ENCODE data around the gene KPTN.

KPTN gene

DNA sequence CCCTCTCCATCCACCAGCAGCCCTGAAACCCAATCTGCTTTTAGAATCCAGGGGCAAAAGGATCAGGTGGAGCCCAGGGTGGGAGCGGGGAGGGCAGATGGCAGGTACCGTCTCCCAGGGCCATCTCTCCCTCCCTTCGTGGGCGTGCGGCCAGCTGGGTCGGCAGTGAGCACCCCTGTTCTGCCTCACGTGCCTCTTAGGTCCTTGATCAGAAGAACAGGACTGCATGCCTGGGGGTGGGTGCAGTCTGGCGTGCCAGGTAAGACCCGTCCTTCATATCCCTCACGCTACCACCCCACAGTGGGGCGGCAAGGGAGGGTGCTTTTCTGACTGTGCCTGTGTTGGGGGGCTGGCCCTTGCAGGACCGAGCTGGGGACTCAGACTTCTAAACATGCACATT lies 14.3 kb downstream of the KPTN start:
- no peak for DNase-seq (ENCODE audit: low read depth in 2 of 2)

- DNase-seq (ENCODE audit: low read depth in 2 of 2) = no peak
Measured at GRCh38 chr19:47469363-47469700, 14.7 kb downstream of the KPTN start.

DNA sequence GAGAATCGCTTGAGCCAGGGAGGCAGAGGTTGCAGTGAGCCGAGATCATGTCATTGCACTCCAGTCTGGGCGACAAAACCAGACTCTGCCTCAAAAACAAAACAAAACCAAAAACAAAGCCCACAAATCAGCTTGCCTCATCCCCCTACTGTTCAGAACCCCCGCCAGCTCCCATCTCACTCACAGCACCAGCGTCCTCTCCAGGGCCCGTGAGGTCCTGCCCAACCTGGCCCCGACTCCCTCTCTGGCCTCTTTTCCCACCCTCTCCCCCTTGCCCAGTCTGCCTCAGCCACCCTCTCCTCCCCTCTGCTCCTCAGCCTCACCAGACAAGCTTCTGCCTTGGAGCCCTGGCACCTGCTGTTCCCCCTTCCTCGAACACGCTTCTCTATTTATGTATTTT lies 16.1 kb downstream of the KPTN start:
- DNase-seq (ENCODE audit: low read depth in 2 of 2) = no peak

DNA sequence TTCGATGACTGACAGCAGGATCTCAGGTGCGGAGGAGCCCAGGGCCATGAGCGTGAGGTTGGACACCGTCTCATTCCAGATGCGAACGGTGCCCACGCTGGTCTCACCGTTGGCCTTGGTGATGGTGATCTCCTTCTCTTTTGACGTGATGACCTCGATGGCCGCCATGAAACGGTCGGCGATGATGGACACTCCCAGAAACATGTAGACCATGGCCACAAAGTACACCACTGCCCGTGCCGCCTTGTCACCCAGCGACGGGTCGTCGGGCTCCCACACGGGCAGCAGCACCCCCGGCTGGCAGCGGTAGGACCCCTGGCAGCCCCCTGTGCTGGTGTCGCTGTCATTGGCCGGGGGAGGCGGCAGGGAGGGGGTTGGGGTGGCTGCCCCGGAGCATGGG lies 18.1 kb downstream of the KPTN start:
- DNase-seq (ENCODE audit: low read depth in 2 of 2) = no peak

- no peak for DNase-seq (ENCODE audit: low read depth in 2 of 2)
Measured at GRCh38 chr19:47464675-47465419, 19.2 kb downstream of the KPTN start.

DNA sequence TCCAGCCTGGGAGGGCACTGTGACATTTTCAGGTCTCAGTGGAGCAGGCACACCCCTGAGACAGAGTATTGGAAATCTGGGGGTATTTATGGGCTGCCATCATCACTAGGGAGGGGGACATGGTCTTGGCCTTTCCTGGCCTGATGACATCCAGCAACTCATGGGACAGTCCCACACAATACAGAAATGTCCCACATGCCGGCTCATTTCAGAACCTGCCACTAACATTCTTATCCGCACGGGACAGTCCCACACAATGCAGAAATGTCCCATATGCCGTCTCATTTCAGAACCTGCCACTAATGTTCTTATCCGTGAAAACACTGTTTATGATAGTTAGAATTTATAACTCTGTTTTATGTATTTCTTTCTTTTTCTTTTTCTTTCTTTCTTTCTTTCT lies 22.1 kb downstream of the KPTN start:
- DNase-seq (ENCODE audit: low read depth in 2 of 2) = no peak

DNA sequence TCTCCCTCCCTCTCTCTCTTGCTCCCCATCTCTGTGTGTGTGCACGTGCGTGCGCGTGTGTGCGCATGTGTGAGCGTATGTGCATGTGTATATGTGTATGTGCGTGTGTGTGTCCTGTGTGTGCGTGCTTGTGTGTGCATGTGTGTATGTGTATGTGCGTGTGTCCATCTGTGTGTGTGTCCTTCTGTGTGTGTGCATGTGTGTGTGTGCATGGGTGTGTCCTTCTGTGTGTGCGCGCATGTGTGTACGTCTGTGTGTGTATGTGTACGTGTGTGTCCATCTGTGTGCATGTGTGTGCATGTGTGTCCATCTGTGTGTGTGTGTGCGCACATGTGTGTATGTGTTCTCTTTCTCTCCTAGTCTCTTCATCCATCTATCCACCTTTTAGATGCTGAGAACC lies 24.5 kb downstream of the KPTN start:
- no peak for DNase-seq (ENCODE audit: low read depth in 2 of 2)

GRCh38 chr19:47458672-47459071 lies 25.3 kb downstream of the KPTN start:
- no peak for DNase-seq (ENCODE audit: low read depth in 2 of 2)

DNA sequence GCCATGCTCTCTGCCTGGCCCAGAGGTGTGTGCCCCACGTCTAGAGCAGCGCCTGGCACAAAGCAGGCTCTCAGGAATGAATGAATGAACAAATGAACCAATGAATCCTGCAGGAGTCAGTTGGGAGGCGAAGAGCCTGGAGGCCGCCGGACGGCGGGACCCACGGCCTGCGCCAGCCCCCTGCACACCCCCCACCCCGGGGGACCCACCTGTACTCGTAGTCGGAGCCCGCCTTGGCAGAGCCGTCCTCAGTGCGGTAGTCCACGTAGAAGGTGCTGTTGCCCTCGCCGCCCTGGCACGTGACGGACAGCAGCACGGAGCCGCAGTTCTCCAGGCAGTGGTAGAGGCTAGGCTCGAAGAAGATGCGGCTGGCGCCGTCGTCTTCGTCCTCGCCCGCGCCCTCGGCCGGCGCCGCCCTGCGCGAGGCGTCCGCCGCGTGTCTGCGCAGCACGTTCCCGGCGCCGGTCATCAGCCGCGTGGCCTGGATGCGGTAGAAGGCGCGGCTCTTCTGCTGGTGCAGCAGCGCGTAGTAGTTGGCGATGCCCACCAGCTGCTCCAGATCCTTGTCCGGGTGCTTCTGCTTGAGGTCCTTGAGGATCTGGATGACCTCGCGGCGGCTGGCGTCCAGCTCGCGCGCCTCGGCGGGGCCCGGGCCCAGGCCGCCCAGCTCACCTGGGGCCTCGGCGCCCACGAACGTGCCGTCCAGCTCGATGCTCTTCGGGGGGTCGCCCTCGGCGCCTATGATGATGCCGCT lies 27.1 kb downstream of the KPTN start:
- no peak for DNase-seq (ENCODE audit: low read depth in 2 of 2)

DNA sequence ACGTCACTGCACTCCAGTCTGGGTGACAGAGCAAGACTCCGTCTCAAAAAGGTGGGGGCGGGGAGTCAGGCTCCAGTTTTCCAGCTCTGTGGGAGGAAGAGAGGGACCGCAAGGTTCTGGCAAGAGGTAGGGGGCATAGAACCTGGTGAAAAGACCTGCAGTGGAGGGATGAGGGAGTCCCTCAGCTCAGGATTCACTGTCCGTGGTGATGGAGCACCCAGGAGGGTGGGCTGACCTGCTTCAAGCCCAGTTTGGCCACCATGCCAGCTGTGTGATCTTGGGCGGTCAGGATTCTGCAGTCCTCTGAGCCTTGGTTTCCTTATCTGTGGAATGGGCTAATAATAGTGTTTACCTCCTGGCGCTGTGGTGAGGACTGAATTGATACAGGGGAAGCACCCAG lies 33.5 kb downstream of the KPTN start:
- DNase-seq (ENCODE audit: low read depth in 2 of 2) = no peak

GRCh38 chr19:47448360-47448727 lies 35.7 kb downstream of the KPTN start:
- DNase-seq (ENCODE audit: low read depth in 2 of 2) = no peak

DNA sequence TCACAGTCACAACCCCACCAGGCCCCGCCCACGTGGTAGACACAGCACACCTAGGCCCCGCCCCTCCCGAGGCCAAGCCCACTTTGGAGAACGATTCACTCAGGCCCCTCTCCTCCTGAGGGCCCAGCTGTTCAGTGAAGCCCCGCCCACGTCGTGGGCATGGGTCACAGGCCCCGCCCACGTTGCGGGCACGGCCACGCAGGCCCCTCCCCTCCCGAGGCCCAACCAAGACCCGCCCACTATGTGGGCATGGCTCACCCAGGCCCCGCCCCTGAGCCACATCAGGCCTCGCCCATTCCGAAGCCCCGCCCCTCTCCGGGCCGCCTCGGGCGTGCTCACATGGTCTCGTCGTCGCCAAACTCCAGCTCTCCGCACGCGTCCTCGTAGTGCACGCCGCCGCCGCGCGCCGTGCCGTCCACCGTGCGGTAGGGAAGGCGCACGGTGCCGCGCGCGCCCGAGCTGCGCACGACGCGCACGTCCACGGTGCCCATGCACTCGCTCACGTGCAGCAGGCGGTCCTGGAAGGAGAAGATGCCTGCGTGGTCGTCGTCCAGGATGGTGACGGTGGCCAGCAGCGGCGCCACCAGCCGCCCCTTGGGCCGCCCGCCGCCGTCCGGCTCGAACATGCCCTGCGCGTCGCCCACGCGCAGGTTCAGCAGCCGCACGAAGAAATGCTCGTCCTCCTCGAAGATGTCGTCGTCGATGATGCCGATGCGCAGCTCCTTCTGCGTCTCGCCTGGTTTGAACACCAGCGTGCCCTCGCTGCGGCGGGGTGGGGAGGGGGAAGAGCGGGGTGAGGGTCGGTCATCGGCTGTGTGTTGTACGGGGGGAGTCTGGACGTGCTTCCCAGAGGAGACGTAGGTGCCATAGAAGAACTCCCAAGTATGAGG lies 36.3 kb downstream of the KPTN start:
- DNase-seq (ENCODE audit: low read depth in 2 of 2) = peak; percentile 51 to 67

GRCh38 chr19:47446534-47447469 lies 37.2 kb downstream of the KPTN start:
- peak in 1 of 2 donors; percentile 43 for DNase-seq (ENCODE audit: low read depth in 2 of 2)

DNA sequence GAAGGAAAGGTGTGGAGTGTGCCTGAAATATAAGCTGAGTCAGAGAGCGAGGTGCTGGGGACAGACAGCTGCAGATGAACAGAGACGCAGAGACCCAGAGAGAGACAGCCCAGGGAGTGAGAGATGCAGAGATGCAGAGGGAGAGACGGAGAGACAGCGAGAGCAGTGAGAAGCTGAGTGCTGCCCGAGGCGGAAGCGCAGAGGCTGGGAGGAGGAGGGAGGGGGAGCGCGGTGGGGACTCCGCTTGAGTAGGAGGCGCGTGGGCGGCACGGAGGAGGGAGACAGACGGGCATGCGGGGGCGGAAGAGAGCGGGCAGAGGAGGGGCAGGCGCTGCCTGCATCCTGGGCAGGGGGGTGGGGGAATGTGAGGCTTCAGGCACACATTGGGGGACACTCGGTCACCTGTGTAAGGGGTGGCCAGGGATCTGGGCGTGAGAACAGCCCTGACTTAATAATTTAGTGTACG lies 38.0 kb downstream of the KPTN start:
- peak; percentile 25 to 30 for DNase-seq (ENCODE audit: low read depth in 2 of 2)

- DNase-seq (ENCODE audit: low read depth in 2 of 2) = no peak
Measured at GRCh38 chr19:47445527-47445926, 38.5 kb downstream of the KPTN start.

DNA sequence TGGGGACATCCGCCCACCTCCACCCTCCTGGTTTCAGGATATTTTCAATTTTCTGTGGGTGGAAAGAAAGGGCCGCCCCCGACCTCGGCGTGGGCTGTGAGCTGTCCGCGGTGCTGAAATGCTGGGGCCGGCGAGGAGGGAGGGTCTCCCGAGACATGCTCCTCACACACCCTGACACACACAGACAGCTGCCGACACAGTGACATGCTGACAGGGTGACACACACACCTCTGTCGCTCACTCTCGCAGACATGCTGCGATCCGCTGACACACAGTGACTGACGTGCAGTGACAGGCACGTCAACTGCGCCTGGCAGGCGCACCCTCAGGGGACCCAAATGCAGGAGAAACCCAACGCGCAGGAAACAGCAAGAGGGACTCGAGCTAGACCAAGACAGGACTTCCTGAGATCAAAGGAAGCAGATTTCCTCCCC lies 39.6 kb downstream of the KPTN start:
- DNase-seq (ENCODE audit: low read depth in 2 of 2) = no peak

GRCh38 chr19:47443331-47443730 lies 40.7 kb downstream of the KPTN start:
- no peak for DNase-seq (ENCODE audit: low read depth in 2 of 2)

GRCh38 chr19:47438793-47439220 lies 45.2 kb downstream of the KPTN start:
- DNase-seq (ENCODE audit: low read depth in 2 of 2) = no peak

GRCh38 chr19:47437500-47437899 lies 46.5 kb downstream of the KPTN start:
- DNase-seq (ENCODE audit: low read depth in 2 of 2) = no peak

DNA sequence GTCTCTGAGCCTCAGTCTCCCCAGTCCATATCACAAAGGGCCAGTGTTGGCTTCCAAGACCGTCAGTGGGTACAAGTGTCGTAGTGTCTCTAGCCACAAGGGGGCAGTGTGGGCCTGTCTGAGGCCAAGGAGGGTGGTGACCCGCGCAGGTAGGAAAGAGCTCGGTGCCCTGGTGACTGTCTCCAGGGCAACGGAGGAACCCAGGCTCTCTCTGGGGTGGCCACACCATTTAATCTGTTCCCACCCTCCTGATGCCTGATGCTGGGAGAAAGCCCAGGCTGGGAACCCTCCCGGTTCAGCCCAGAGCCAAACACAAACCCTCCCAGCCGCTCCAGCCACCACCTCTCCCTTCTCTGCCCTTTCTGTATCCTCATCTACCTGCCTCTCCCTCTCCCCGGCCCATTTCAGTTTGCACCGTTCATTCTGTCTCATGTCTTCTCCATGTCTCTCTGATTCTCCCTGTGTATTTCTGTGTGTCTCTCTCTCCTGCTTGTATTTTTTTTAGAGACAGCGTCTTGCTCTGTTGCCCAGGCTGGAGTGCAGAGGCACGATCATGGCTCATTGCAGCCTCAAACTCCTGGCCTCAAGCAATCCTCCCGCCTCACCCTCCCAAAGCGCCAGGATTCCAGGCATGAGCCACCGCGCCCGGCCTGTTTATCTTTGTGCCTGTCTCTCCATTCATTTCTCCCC lies 47.2 kb downstream of the KPTN start:
- DNase-seq (ENCODE audit: low read depth in 2 of 2) = peak; percentile 73 to 79
